HG03025 (cell line): ENCODE results near the gene TRIM9.
"Not testable (repeated sequence)": the region's sequence is repeated elsewhere in the genome, so short reads cannot be mapped to it uniquely, and the experiment has no call there.

Source experiments
- ATAC-seq: cut with Tn5 transposase; IDR thresholded peaks from one replicate; pipeline ENCODE4 v1.9.1; 2021; ENCODE audit warnings: mild to moderate bottlenecking, moderate library complexity; ENCODE audit not compliant: unreplicated experiment, low FRiP score

Gene TRIM9

DNA sequence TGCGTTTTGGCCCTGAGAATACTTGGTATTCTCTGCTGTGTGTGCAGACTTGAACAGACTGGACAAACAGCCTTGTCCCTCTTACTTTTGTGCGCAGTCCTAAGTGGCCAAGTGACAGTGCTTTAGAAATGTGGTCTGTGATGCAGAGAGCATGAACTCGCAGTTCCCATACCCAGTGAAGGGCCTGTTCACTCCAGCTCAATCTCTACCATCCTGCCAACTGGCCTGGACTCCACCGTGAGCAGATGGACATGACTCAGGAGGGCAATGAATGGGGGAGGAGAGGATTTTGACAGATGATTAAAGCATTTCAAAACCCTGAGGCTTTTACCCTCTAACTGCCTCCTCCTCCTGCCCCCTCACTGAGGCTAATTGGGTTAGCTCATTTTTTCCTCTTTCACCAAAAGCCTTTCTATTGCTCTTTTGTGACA is 88.1 kb downstream of the TRIM9 start:
- ATAC-seq, result no peak

- ATAC-seq, result no peak
These were observed 88.6 kb downstream of the TRIM9 start for GRCh38 chr14:51006324-51006723.

GRCh38 chr14:51004801-51005526 is 89.9 kb downstream of the TRIM9 start:
- no peak for ATAC-seq

- ATAC-seq, result no peak
These were observed 90.5 kb downstream of the TRIM9 start for GRCh38 chr14:51004352-51004800.

GRCh38 chr14:51002406-51002999 is 92.4 kb downstream of the TRIM9 start:
- ATAC-seq, result no peak

GRCh38 chr14:51000566-51000965 is 94.3 kb downstream of the TRIM9 start:
- no peak for ATAC-seq

- no peak for ATAC-seq
These were observed 95.2 kb downstream of the TRIM9 start for GRCh38 chr14:50999726-51000125.

DNA sequence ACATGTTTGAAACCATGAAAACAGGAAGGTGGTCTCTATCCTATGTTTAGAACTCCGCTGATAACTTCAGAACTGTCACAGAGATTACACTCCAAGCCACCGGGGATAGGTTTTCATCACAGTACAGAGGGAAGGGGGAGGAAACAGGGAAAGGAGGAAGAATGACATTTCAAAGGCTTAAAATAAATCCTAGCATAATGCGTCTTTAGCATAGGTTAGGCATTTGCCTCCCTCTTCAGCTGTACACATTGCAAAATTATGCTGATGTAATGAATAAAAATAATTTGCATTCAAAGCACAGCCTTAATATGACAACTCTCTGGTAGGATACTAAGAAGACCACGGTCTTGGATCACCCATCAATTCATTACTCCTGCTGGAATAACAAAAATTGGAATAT is 96.3 kb downstream of the TRIM9 start:
- no peak for ATAC-seq

- no peak for ATAC-seq
These were observed 97.2 kb downstream of the TRIM9 start for GRCh38 chr14:50997712-50998111.

DNA sequence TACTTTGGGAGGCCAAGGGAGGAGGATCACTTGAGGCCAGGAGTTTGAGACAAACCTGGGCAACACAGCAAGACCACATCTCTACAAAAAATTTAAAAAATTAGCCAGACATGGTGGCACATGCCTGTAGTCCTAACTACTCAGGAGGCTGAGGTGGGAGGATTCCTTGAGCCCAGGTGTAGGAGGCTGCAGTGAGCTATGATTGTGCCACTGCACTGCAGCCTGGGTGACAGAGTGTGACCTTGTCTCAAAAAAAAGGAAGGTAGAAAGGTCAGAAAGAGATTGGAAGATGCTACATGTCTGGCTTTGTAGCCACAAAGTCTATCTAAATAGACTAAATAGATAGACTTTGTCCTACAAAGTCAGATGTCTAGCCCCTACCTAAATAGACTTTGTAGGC is 100.7 kb downstream of the TRIM9 start:
- ATAC-seq, result not testable (repeated sequence)

GRCh38 chr14:50985859-50986331 is 109.0 kb downstream of the TRIM9 start:
- ATAC-seq, result no peak

GRCh38 chr14:50985124-50985858 is 109.6 kb downstream of the TRIM9 start:
- no peak for ATAC-seq

DNA sequence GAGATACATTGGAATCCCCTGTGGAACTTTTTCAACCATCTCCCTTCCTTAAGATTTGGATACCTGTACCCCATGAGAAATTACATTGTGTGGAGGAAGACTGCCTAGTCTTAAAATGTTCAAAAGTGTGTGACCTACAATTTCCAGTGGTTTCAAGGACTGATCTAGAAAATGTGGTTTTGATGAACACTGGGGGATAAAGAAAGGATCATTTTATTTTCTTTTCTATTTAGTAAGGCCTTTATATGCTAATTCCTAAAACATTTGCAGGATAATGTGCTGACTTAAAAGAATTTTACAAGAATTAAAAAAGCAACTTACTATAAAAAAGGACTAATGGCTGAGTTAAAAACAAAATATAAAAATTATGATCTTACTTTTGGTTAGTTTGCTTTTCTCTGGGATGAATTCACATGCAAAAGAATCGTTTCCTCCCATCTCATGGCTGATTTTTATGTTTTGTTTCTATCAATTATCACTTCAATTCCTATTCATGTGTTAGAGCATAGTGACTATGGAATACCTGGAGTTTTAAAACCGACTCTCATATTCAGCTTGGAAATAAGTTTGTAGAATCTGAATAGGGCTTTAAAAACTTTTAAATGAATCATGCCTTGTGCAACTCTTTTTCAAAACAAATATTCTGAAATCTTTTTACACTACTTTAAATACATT is 110.7 kb downstream of the TRIM9 start:
- ATAC-seq, result no peak

DNA sequence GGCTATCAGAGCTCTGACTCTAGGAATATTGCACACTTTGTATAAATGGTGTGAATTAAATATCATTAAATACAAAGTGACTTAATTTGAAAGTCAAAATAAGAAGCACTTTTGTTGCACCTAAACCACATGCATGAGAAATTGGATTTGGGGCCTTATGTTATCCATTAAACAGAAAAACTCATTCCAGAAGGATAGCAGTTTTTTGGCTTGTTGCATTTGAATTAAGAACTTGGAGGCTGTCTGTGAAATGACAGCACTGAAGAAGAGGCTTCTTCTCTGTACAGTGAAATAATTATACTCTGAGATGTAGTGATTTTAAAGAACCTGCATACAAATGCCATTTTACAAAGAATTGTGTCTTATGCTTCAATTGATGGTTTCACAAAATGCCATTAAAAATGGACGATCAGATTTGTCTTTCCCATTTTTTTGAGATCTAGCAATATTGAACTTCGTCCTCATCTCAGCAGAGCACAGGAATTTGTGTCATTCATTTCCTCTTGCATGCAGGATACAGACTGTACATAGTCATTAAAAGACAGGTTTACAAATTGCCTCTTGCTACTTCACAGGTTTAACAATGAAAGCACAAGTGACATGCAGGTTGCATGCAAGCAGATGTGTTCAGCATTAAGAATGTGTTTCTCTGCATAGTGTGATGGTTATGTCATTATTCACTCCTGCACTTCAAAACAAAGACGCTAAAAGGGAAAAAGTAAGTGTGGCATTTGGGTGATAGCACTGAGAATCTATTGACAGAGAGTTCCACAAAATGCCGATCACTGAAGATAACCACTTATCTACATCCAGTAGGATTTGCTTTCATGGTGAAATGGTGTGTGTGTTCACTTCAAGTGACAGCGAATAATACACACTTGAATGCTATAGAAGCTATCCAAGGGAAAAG is 114.7 kb downstream of the TRIM9 start:
- ATAC-seq, result no peak

GRCh38 chr14:50978888-50979287 is 116.0 kb downstream of the TRIM9 start:
- ATAC-seq, result peak; percentile 89

DNA sequence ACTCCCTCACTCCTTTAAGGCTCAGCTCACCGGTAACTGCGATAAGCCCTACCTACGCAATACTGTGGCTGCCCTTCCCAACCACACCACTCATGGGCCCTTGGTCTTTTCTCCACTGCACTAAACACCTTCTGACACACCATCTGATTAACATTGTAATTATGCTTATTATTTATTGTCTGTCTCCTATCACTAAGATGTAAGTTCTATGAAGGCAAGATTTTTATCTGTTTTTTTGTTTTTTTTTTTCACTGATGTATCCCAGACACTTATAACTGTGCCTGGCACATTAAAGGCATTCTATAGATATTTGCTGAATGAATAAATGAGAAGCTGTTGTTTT is 116.4 kb downstream of the TRIM9 start:
- ATAC-seq, result no peak

- ATAC-seq, result no peak
These were observed 116.9 kb downstream of the TRIM9 start for GRCh38 chr14:50977863-50978528.

DNA sequence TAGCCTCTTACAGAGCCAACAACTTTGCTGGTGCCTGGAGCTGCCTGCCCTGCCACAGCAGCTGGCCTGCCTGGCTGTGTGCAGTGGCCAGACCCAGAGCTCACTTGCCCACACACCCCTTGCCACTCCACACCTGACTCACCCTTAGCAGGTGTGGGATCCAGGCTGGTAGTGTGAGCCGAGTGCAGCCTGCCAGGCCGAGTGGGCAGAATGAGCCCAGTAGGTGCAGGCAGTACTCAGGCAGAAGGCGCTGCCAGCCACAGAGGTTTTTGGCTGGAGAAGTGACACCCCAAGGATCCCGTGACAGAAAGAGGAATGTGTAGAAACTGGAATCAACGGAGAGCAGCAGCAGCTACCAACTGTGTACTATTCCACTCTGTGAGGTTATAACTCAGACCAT is 120.8 kb downstream of the TRIM9 start:
- ATAC-seq, result no peak

DNA sequence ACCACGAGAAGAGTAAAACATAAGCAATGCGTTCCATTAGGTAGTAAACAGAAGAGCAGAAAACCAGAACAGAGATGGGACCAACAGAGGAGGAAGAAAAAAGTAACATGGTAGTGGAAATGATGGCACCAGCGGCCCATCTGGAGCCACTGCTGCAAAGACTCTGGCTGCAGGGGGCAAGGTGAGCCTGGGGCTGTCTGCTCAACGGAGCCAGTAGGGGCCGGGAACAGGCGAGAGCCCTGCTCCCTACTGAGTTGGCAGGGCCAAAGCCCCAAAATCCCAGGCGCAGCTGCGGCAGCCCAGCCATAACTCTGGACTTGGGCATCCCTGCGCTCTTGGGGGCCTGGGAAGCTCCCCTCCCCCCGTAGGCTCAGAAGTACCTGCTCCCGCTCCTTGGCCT is 122.2 kb downstream of the TRIM9 start:
- ATAC-seq, result no peak
